Loucy (cell line): Measurements from ENCODE around the gene KDM6A.
"Not testable (repeated sequence)": the region's sequence is repeated elsewhere in the genome, so short reads cannot be mapped to it uniquely, and the experiment has no call there.

Experiments
- H2AFZ ChIP-seq: fragments of 200-600 bp; sonication (generic); 2 replicates; pipeline ENCODE4 v1.6.0; 2016; ENCODE audit warnings: antibody characterized with exemption, mild to moderate bottlenecking, low read length, moderate library complexity
- H3F3A ChIP-seq: fragments of 200-600 bp; 2 replicates; pipeline ENCODE4 v1.6.0; 2016; ENCODE audit warnings: antibody characterized with exemption, low read depth, mild to moderate bottlenecking
- H3K27me3 ChIP-seq: fragments of 200-600 bp; sonication (generic); 2 replicates; pipeline ENCODE4 v1.6.1; 2014; ENCODE audit warnings: low read length, mild to moderate bottlenecking; ENCODE audit not compliant: insufficient read depth, poor library complexity, severe bottlenecking
- H3K36me3 ChIP-seq: fragments of 200-600 bp; sonication (generic); 2 replicates; pipeline ENCODE4 v1.6.1; 2016; ENCODE audit warnings: low read length; ENCODE audit not compliant: insufficient read depth
- H3K4me1 ChIP-seq: fragments of 200-600 bp; sonication (generic); 2 replicates; pipeline ENCODE4 v1.5.1; 2014; ENCODE audit warnings: low read length, mild to moderate bottlenecking; ENCODE audit not compliant: insufficient read depth, poor library complexity, severe bottlenecking
- H3K4me2 ChIP-seq: fragments of 200-600 bp; sonication (generic); 2 replicates; pipeline ENCODE4 v1.6.0; 2014; ENCODE audit warnings: antibody characterized with exemption, low read length, low read depth, mild to moderate bottlenecking; ENCODE audit not compliant: poor library complexity, severe bottlenecking
- H3K4me3 ChIP-seq: fragments of 200-600 bp; sonication (generic); 2 replicates; pipeline ENCODE4 v1.5.1; 2014; ENCODE audit warnings: low read length, mild to moderate bottlenecking, mixed read lengths; ENCODE audit not compliant: poor library complexity, severe bottlenecking
- H3K79me2 ChIP-seq: fragments of 200-600 bp; sonication (generic); 2 replicates; pipeline ENCODE4 v1.6.1; 2014; ENCODE audit warnings: low read length; ENCODE audit not compliant: insufficient read depth
- H3K9ac ChIP-seq: fragments of 200-600 bp; sonication (generic); 2 replicates; pipeline ENCODE4 v1.6.0; 2014; ENCODE audit warnings: mild to moderate bottlenecking, low read depth, low read length, moderate library complexity; ENCODE audit not compliant: poor library complexity, severe bottlenecking
- H3K9me2 ChIP-seq: fragments of 200-600 bp; sonication (generic); replicated peaks from 2 replicates; pipeline ENCODE4 v1.6.1; 2016; ENCODE audit warnings: low read depth, low read length, mixed read lengths
- H3K9me3 ChIP-seq: fragments of 200-600 bp; sonication (generic); 2 replicates; pipeline ENCODE4 v1.6.1; 2014; ENCODE audit warnings: mild to moderate bottlenecking, antibody characterized with exemption, low read length, low read depth; ENCODE audit not compliant: insufficient read depth
- H4K20me1 ChIP-seq: fragments of 200-600 bp; sonication (generic); 2 replicates; pipeline ENCODE4 v1.6.0; 2014; ENCODE audit warnings: antibody characterized with exemption, low read length, mild to moderate bottlenecking; ENCODE audit not compliant: insufficient read depth, poor library complexity, severe bottlenecking
- CTCF ChIP-seq: fragments of 200-600 bp; sonication (generic); conservative IDR thresholded peaks from 2 replicates; pipeline ENCODE4 v1.5.1; 2014; ENCODE audit warnings: mild to moderate bottlenecking, antibody characterized with exemption, low read length
- EZH2phosphoT487 ChIP-seq: fragments of 200-600 bp; IDR thresholded peaks from 2 replicates; pipeline ENCODE4 v1.6.1; 2018; ENCODE audit warnings: antibody characterized with exemption, mild to moderate bottlenecking, moderate library complexity, borderline replicate concordance

The KDM6A gene

GRCh38 chrX:44884944-44885343, 12.0 kb downstream of the KDM6A start:
- no peaks in the 10 kb centered on the region for H3K9me3 ChIP-seq
- no peaks in the 10 kb centered on the region for H3F3A ChIP-seq
- no peaks in the 10 kb centered on the region for H3K36me3 ChIP-seq
- no peak overlapping the region for H3K4me2 ChIP-seq
- no peaks in the 10 kb centered on the region for H3K4me1 ChIP-seq
- peaks cover 36% of the 10 kb centered on the region for H4K20me1 ChIP-seq
- no peak overlapping the region for H3K9ac ChIP-seq
- H3K79me2 ChIP-seq: peaks cover 100% of the 10 kb centered on the region
- no peaks in the 10 kb centered on the region for H3K9me2 ChIP-seq
- no peak overlapping the region for H3K4me3 ChIP-seq
- TF ChIP-seq CTCF (no peak), EZH2phosphoT487 (no peak)
- H2AFZ ChIP-seq: no peak overlapping the region
- no peaks in the 10 kb centered on the region for H3K27me3 ChIP-seq

- Histone ChIP-seq H3K36me3 (no peaks in the 10 kb centered on the region), H3K27me3 (no peaks in the 10 kb centered on the region), H2AFZ (no peak overlapping the region), H3K4me3 (no peak overlapping the region), H4K20me1 (peaks cover 32% of the 10 kb centered on the region), H3K9me3 (no peaks in the 10 kb centered on the region), H3F3A (no peaks in the 10 kb centered on the region), H3K4me1 (no peaks in the 10 kb centered on the region), H3K9me2 (no peaks in the 10 kb centered on the region), H3K9ac (no peak overlapping the region), H3K79me2 (peaks cover 93% of the 10 kb centered on the region), H3K4me2 (no peak overlapping the region)
- TF ChIP-seq CTCF (no peak), EZH2phosphoT487 (no peak)
Observed at GRCh38 chrX:44889824-44890223, 16.8 kb downstream of the KDM6A start.

GRCh38 chrX:44890247-44890646, 17.3 kb downstream of the KDM6A start:
- Histone ChIP-seq H3K9me3 (no peaks in the 10 kb centered on the region), H2AFZ (no peak overlapping the region), H4K20me1 (peaks cover 29% of the 10 kb centered on the region), H3K36me3 (no peaks in the 10 kb centered on the region), H3K27me3 (no peaks in the 10 kb centered on the region), H3K4me1 (no peaks in the 10 kb centered on the region), H3K4me3 (no peak overlapping the region), H3F3A (no peaks in the 10 kb centered on the region), H3K9me2 (no peaks in the 10 kb centered on the region), H3K79me2 (peaks cover 92% of the 10 kb centered on the region), H3K9ac (no peak overlapping the region), H3K4me2 (no peak overlapping the region)
- no peak for TF ChIP-seq CTCF
- no peak for TF ChIP-seq EZH2phosphoT487

- peaks cover 27% of the 10 kb centered on the region for H4K20me1 ChIP-seq
- not testable (repeated sequence) for H3K4me1 ChIP-seq
Observed at GRCh38 chrX:44890687-44891086, 17.7 kb downstream of the KDM6A start.

More at GRCh38 chrX:44890687-44891086, 17.7 kb downstream of the KDM6A start:
- H3K9me2 ChIP-seq, H3F3A ChIP-seq, H3K27me3 ChIP-seq, H3K4me2 ChIP-seq, H3K36me3 ChIP-seq, H3K4me3 ChIP-seq, H2AFZ ChIP-seq, H3K9me3 ChIP-seq, H3K9ac ChIP-seq: not testable (repeated sequence)
- H3K79me2 ChIP-seq: peaks cover 92% of the 10 kb centered on the region
